Hepatocyte (in vitro differentiated cells): ENCODE results near the gene SCGB3A1.

Experiments used
- EZH2phosphoT487 ChIP-seq: fragments of 200-600 bp; sonication (generic); IDR thresholded peaks from one replicate; pipeline ENCODE4 v1.6.1; 2018; ENCODE audit warnings: antibody characterized with exemption, mild to moderate bottlenecking, low read depth, moderate library complexity; ENCODE audit not compliant: unreplicated experiment, severe bottlenecking
- TF ChIP-seq, protein P1 (sequence below): fragments of 200-600 bp; sonication (generic); IDR thresholded peaks from 2 replicates; pipeline ENCODE4 v1.5.1; 2016; ENCODE audit warnings: antibody characterized with exemption, mild to moderate bottlenecking; ENCODE audit not compliant: poor library complexity

DNA sequence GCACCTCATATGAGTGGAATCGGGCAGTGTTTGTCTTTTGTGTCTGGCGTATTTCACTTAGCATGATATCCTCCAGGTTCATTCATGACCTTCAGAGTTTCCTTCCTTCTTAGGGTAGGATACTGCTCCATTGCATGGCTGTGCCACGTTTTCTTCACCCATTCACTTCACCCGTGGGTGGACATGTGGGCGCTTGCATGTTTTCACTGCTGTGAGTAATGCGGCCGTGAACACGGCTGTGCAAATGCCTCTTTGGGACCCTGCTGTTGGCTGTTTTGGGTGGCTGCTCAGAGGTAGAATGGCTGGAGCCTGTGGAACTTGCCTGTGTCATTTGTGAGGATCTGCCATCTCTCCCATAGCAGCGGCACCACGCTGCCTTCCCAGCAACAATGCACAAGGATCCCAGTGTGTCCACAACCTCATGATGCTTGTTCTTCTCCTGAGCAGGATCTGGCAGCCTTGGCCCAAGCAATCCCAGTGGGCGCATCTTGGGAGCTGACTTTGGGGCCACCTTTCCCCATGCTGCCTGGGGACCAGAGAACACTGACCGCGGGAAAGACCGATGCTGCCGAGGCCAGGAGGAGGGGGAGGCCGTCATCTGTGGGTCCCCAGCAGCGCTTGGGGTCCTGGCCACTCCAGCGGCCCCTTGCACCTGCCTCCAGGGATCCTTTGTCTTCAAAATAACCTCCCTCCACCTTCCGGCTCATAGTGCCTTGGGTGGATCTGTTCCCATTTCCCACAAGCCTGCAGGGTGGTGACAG, 2.3 kb upstream of the SCGB3A1 start:
- TF ChIP-seq, protein P1, sequence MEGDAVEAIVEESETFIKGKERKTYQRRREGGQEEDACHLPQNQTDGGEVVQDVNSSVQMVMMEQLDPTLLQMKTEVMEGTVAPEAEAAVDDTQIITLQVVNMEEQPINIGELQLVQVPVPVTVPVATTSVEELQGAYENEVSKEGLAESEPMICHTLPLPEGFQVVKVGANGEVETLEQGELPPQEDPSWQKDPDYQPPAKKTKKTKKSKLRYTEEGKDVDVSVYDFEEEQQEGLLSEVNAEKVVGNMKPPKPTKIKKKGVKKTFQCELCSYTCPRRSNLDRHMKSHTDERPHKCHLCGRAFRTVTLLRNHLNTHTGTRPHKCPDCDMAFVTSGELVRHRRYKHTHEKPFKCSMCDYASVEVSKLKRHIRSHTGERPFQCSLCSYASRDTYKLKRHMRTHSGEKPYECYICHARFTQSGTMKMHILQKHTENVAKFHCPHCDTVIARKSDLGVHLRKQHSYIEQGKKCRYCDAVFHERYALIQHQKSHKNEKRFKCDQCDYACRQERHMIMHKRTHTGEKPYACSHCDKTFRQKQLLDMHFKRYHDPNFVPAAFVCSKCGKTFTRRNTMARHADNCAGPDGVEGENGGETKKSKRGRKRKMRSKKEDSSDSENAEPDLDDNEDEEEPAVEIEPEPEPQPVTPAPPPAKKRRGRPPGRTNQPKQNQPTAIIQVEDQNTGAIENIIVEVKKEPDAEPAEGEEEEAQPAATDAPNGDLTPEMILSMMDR = no peak
- no peak for TF ChIP-seq EZH2phosphoT487
